DOHH2 (cell line): ENCODE measurements around the gene CLTCL1.

Source experiments
- CTCF ChIP-seq: fragments of 200-600 bp; sonication (generic); IDR thresholded peaks from one replicate; pipeline ENCODE4 v1.5.1; 2014; ENCODE audit warnings: antibody characterized with exemption, mild to moderate bottlenecking, low read depth, low read length; ENCODE audit not compliant: poor library complexity, severe bottlenecking
- EZH2phosphoT487 ChIP-seq: fragments of 200-600 bp; sonication (generic); IDR thresholded peaks from 2 replicates; pipeline ENCODE4 v1.6.1; 2017; ENCODE audit warnings: borderline replicate concordance, mild to moderate bottlenecking, antibody characterized with exemption, low read length, moderate library complexity, mixed read lengths

GRCh38 chr22:19176175-19176643, 115.3 kb downstream of the CLTCL1 start:
- TF ChIP-seq CTCF (no peak), EZH2phosphoT487 (no peak)
